Panc1 (cell line): ENCODE measurements around the gene GIPC3.

Experiments
- POLR2AphosphoS5 ChIP-seq: IDR thresholded peaks from 2 replicates; pipeline ENCODE4 v1.6.1; 2012; ENCODE audit warnings: mild to moderate bottlenecking, low read depth, low read length, moderate library complexity
- TF ChIP-seq, protein P1 (sequence below): fragments of 450-650 bp; IDR thresholded peaks from 2 replicates; pipeline ENCODE4 v1.5.1; 2017; ENCODE audit warnings: mild to moderate bottlenecking
- TF ChIP-seq, protein P2 (sequence below), 2 experiments: IDR thresholded peaks; 2 replicates each; pipeline ENCODE4 v1.6.1; 2011 to 2012; ENCODE audit warnings: low read depth in 2 of 2, control low read depth in 1 of 2, low read length in 1 of 2, mild to moderate bottlenecking in 1 of 2, moderate library complexity in 1 of 2; ENCODE audit not compliant: insufficient read depth in 1 of 2

GRCh38 chr19:3555653-3556422 is 29.4 kb upstream of the GIPC3 start:
- TF ChIP-seq POLR2AphosphoS5: no peak
- TF ChIP-seq, protein P1, sequence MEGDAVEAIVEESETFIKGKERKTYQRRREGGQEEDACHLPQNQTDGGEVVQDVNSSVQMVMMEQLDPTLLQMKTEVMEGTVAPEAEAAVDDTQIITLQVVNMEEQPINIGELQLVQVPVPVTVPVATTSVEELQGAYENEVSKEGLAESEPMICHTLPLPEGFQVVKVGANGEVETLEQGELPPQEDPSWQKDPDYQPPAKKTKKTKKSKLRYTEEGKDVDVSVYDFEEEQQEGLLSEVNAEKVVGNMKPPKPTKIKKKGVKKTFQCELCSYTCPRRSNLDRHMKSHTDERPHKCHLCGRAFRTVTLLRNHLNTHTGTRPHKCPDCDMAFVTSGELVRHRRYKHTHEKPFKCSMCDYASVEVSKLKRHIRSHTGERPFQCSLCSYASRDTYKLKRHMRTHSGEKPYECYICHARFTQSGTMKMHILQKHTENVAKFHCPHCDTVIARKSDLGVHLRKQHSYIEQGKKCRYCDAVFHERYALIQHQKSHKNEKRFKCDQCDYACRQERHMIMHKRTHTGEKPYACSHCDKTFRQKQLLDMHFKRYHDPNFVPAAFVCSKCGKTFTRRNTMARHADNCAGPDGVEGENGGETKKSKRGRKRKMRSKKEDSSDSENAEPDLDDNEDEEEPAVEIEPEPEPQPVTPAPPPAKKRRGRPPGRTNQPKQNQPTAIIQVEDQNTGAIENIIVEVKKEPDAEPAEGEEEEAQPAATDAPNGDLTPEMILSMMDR: no peak
- TF ChIP-seq, protein P2, sequence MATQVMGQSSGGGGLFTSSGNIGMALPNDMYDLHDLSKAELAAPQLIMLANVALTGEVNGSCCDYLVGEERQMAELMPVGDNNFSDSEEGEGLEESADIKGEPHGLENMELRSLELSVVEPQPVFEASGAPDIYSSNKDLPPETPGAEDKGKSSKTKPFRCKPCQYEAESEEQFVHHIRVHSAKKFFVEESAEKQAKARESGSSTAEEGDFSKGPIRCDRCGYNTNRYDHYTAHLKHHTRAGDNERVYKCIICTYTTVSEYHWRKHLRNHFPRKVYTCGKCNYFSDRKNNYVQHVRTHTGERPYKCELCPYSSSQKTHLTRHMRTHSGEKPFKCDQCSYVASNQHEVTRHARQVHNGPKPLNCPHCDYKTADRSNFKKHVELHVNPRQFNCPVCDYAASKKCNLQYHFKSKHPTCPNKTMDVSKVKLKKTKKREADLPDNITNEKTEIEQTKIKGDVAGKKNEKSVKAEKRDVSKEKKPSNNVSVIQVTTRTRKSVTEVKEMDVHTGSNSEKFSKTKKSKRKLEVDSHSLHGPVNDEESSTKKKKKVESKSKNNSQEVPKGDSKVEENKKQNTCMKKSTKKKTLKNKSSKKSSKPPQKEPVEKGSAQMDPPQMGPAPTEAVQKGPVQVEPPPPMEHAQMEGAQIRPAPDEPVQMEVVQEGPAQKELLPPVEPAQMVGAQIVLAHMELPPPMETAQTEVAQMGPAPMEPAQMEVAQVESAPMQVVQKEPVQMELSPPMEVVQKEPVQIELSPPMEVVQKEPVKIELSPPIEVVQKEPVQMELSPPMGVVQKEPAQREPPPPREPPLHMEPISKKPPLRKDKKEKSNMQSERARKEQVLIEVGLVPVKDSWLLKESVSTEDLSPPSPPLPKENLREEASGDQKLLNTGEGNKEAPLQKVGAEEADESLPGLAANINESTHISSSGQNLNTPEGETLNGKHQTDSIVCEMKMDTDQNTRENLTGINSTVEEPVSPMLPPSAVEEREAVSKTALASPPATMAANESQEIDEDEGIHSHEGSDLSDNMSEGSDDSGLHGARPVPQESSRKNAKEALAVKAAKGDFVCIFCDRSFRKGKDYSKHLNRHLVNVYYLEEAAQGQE (IDR thresholded peaks at IDR 0.05; ENCODE audit: insufficient read depth in 1 of 2, low read depth in 2 of 2, low read length in 1 of 2): no peak
